GM18951 (cell line): ENCODE results near the gene IL23A.
A peak's percentile ranks its signal among the peaks of the same experiment; 100 is the strongest.

Experiments used
- POLR2A ChIP-seq: IDR thresholded peaks from 4 replicates; pipeline ENCODE4 v1.6.1; 2011; ENCODE audit warnings: mild to moderate bottlenecking; ENCODE audit not compliant: insufficient read length, insufficient read depth; ENCODE audit errors: extremely low read depth
- in situ Hi-C: fragments of 300-500 bp; cut with MboI; formaldehyde crosslinking; loops from one replicate; pipeline ENCODE4 v1.12.0; 2022; ENCODE audit warnings: low sequenced_read_pairs, mixed read lengths, inconsistent platforms; ENCODE audit not compliant: unreplicated experiment

The IL23A gene

GRCh38 chr12:56338308-56339157 lies at the start of gene IL23A:
Gene IL23A (plus strand): TSS chr12:56338884. CDS start chr12:56339045, 161 bp downstream.
- in situ Hi-C loops: no loop called here
- TF ChIP-seq POLR2A: peak; percentile 29

- in situ Hi-C loops: no loop called here
- no peak for TF ChIP-seq POLR2A
These were observed 44.9 kb upstream of the IL23A start for GRCh38 chr12:56293795-56294194.

- TF ChIP-seq POLR2A: no peak
- in situ Hi-C loops: no loop called here
These were observed 42.4 kb upstream of the IL23A start for GRCh38 chr12:56296295-56296694.

- in situ Hi-C loops: no loop called here
These were observed 41.3 kb upstream of the IL23A start for GRCh38 chr12:56297400-56297799.

GRCh38 chr12:56298828-56299227 lies 39.9 kb upstream of the IL23A start:
- in situ Hi-C loops: no loop called here
- TF ChIP-seq POLR2A: no peak

More at GRCh38 chr12:56297400-56297799, 41.3 kb upstream of the IL23A start:
- TF ChIP-seq POLR2A: no peak

GRCh38 chr12:56299308-56299852 lies 39.3 kb upstream of the IL23A start:
- in situ Hi-C loops: no loop called here
- no peak for TF ChIP-seq POLR2A

GRCh38 chr12:56299853-56300643 lies 38.6 kb upstream of the IL23A start, which contains the start of gene CS:
Gene CS (minus strand): TSS chr12:56300330. CDS start chr12:56300201, 129 bp downstream.
- TF ChIP-seq POLR2A: peak; percentile 82
- in situ Hi-C loops: no loop called here

GRCh38 chr12:56300644-56301464 lies 37.8 kb upstream of the IL23A start:
- in situ Hi-C loops: no loop called here
- TF ChIP-seq POLR2A: no peak

- in situ Hi-C loops: no loop called here
- no peak for TF ChIP-seq POLR2A
These were observed 34.4 kb upstream of the IL23A start for GRCh38 chr12:56304276-56304675.

GRCh38 chr12:56304872-56305590 lies 33.7 kb upstream of the IL23A start:
- in situ Hi-C loops: loop anchor here (5.0 kb wide), 1 partner anchor 157 kb away; no protein-coding TSS in a partner anchor
- no peak for TF ChIP-seq POLR2A

- no peak for TF ChIP-seq POLR2A
- in situ Hi-C loops: loop anchor here (5.0 kb wide), 1 partner anchor 155 kb away; no protein-coding TSS in a partner anchor
These were observed 31.3 kb upstream of the IL23A start for GRCh38 chr12:56307221-56307965.

- in situ Hi-C loops: loop anchor here (5.0 kb wide), 1 partner anchor 154 kb away; no protein-coding TSS in a partner anchor
- no peak for TF ChIP-seq POLR2A
These were observed 30.0 kb upstream of the IL23A start for GRCh38 chr12:56308714-56309113.
